Measurements from ENCODE around the gene DDX41. TPM values are rescaled to one million over a fixed set of nuclear protein-coding genes. Genes with fewer than 3 reads are reported as not detected.
A peak's percentile ranks its signal among the peaks of the same experiment; 100 is the strongest.

Gene DDX41
- total RNA-seq, 5 donors from 2014 or later (not counting 1 experiment from before 2014, with no cell fraction given): 64.8 to 118 (median 106) TPM

- Mint-ChIP-seq H3K9me3 (no peaks in the 10 kb centered on the region), H3K4me3 (no peak overlapping the region), H3K36me3 (peaks cover 40% of the 10 kb centered on the region), H3K27ac (peak overlapping the region in 1 of 2 donors; percentile 73), H3K27me3 (no peaks in the 10 kb centered on the region), H3K4me1 (no peaks in the 10 kb centered on the region)
- no peaks in the 10 kb centered on the region for H3K27me3 ChIP-seq (replicated peaks in 1 of 2; ENCODE audit: control insufficient read depth in 2 of 2, extremely low read depth in 1 of 2, insufficient read depth in 2 of 2, low read length in 1 of 2)
- ATAC-seq (replicated peaks in 1 of 4) (no peak), DNase-seq (no peak)
- H3K4me1 ChIP-seq (ENCODE audit: control insufficient read depth in 1 of 2, extremely low read depth in 1 of 2, insufficient read depth in 2 of 2, low read length in 2 of 2): no peaks in the 10 kb centered on the region
- H3K36me3 ChIP-seq (ENCODE audit: control insufficient read depth in 2 of 2, extremely low read depth in 1 of 2, insufficient read depth in 1 of 2, low read length in 1 of 2): peaks cover 21 to 76% of the 10 kb centered on the region in 2 donors
- WGBS (ENCODE audit: insufficient coverage): 83% methylated on average over 2 of the region's 3 CpGs
- H3K9me3 ChIP-seq: no peaks in the 10 kb centered on the region
- H3K27ac ChIP-seq (ENCODE audit: low read length): no peak overlapping the region
- H3K4me3 ChIP-seq (ENCODE audit: control insufficient read depth in 1 of 2, extremely low read depth in 1 of 2, low read length in 1 of 2): no peak overlapping the region
- POLR2A ChIA-PET: interaction anchor here in 1 of 2 donors (0.7 kb wide), 1 partner anchor 92 kb away, joined by 5 read pairs; no protein-coding TSS in a partner anchor
- CTCF ChIA-PET: no interaction called here
These were observed 13.9 kb upstream of the DDX41 start for GRCh38 chr5:177530638-177531037.

- H3K36me3 ChIP-seq (ENCODE audit: control insufficient read depth in 2 of 2, extremely low read depth in 1 of 2, insufficient read depth in 1 of 2, low read length in 1 of 2): peaks cover 22 to 80% of the 10 kb centered on the region in 2 donors
- no peak overlapping the region for H3K27ac ChIP-seq (ENCODE audit: low read length)
- ChIA-PET CTCF (interaction anchor here in 1 of 2 donors (0.6 kb wide), 1 partner anchor 933 kb away, joined by 3 read pairs; no protein-coding TSS in a partner anchor), POLR2A (interaction anchor here in 1 of 2 donors (1.1 kb wide), 1 partner anchor 16 kb away, joined by 8 read pairs; no protein-coding TSS in a partner anchor)
- DNase-seq: no peak
- Mint-ChIP-seq H3K9me3 (no peaks in the 10 kb centered on the region), H3K27me3 (no peaks in the 10 kb centered on the region), H3K4me1 (no peaks in the 10 kb centered on the region), H3K27ac (peak overlapping the region; percentile 1 to 33), H3K4me3 (no peak overlapping the region), H3K36me3 (peaks cover 38% of the 10 kb centered on the region)
- no peak overlapping the region for H3K4me3 ChIP-seq (ENCODE audit: control insufficient read depth in 1 of 2, extremely low read depth in 1 of 2, low read length in 1 of 2)
- H3K9me3 ChIP-seq: no peaks in the 10 kb centered on the region
- no peaks in the 10 kb centered on the region for H3K4me1 ChIP-seq (ENCODE audit: control insufficient read depth in 1 of 2, extremely low read depth in 1 of 2, insufficient read depth in 2 of 2, low read length in 2 of 2)
- ATAC-seq (replicated peaks in 1 of 4): no peak
- 93% methylated on average over 10 of the region's 12 CpGs for WGBS (ENCODE audit: insufficient coverage)
- no peaks in the 10 kb centered on the region for H3K27me3 ChIP-seq (replicated peaks in 1 of 2; ENCODE audit: control insufficient read depth in 2 of 2, extremely low read depth in 1 of 2, insufficient read depth in 2 of 2, low read length in 1 of 2)
These were observed 12.8 kb upstream of the DDX41 start for GRCh38 chr5:177529247-177530203.

GRCh38 chr5:177528631-177529030 lies 11.9 kb upstream of the DDX41 start:
- DNase-seq: no peak
- H3K4me3 Mint-ChIP-seq: no peak overlapping the region
- H3K9me3 Mint-ChIP-seq: no peaks in the 10 kb centered on the region
- H3K27me3 Mint-ChIP-seq: no peaks in the 10 kb centered on the region
- Histone ChIP-seq H3K9me3 (no peaks in the 10 kb centered on the region), H3K4me3 (ENCODE audit: control insufficient read depth in 1 of 2, extremely low read depth in 1 of 2, low read length in 1 of 2) (no peak overlapping the region), H3K4me1 (ENCODE audit: control insufficient read depth in 1 of 2, extremely low read depth in 1 of 2, insufficient read depth in 2 of 2, low read length in 2 of 2) (no peaks in the 10 kb centered on the region), H3K27ac (ENCODE audit: low read length) (no peak overlapping the region), H3K27me3 (replicated peaks in 1 of 2; ENCODE audit: control insufficient read depth in 2 of 2, extremely low read depth in 1 of 2, insufficient read depth in 2 of 2, low read length in 1 of 2) (no peaks in the 10 kb centered on the region), H3K36me3 (ENCODE audit: control insufficient read depth in 2 of 2, extremely low read depth in 1 of 2, insufficient read depth in 1 of 2, low read length in 1 of 2) (peaks cover 29 to 87% of the 10 kb centered on the region in 2 donors)
- ATAC-seq (replicated peaks in 1 of 4): no peak
- ChIA-PET POLR2A (interaction anchor here in 1 of 2 donors (1.1 kb wide), 1 partner anchor 17 kb away, joined by 8 read pairs; no protein-coding TSS in a partner anchor), CTCF (no interaction called here)
- WGBS (ENCODE audit: insufficient coverage): 96% methylated on average over 8 of the region's 10 CpGs
- no peak overlapping the region for H3K27ac Mint-ChIP-seq
- no peaks in the 10 kb centered on the region for H3K4me1 Mint-ChIP-seq
- H3K36me3 Mint-ChIP-seq: peaks cover 34% of the 10 kb centered on the region

- Mint-ChIP-seq H3K4me3 (no peak overlapping the region), H3K4me1 (no peaks in the 10 kb centered on the region), H3K9me3 (no peaks in the 10 kb centered on the region), H3K27me3 (no peaks in the 10 kb centered on the region), H3K36me3 (peaks cover 28% of the 10 kb centered on the region), H3K27ac (no peak overlapping the region)
- Histone ChIP-seq H3K4me1 (ENCODE audit: control insufficient read depth in 1 of 2, extremely low read depth in 1 of 2, insufficient read depth in 2 of 2, low read length in 2 of 2) (no peaks in the 10 kb centered on the region), H3K4me3 (ENCODE audit: control insufficient read depth in 1 of 2, extremely low read depth in 1 of 2, low read length in 1 of 2) (no peak overlapping the region), H3K27me3 (replicated peaks in 1 of 2; ENCODE audit: control insufficient read depth in 2 of 2, extremely low read depth in 1 of 2, insufficient read depth in 2 of 2, low read length in 1 of 2) (no peaks in the 10 kb centered on the region), H3K9me3 (no peaks in the 10 kb centered on the region), H3K27ac (ENCODE audit: low read length) (no peak overlapping the region), H3K36me3 (ENCODE audit: control insufficient read depth in 2 of 2, extremely low read depth in 1 of 2, insufficient read depth in 1 of 2, low read length in 1 of 2) (peaks cover 25 to 84% of the 10 kb centered on the region in 2 donors)
- ChIA-PET CTCF (no interaction called here), POLR2A (no interaction called here)
- ATAC-seq (replicated peaks in 1 of 4) (no peak), DNase-seq (no peak)
- 95% methylated on average over 7 of the region's 8 CpGs for WGBS (ENCODE audit: insufficient coverage)
These were observed 10.8 kb upstream of the DDX41 start for GRCh38 chr5:177527595-177527994.

- no peaks in the 10 kb centered on the region for H3K4me1 ChIP-seq (ENCODE audit: control insufficient read depth in 1 of 2, extremely low read depth in 1 of 2, insufficient read depth in 2 of 2, low read length in 2 of 2)
- no peak for ATAC-seq (replicated peaks in 1 of 4)
- Mint-ChIP-seq H3K4me3 (no peak overlapping the region), H3K9me3 (no peaks in the 10 kb centered on the region), H3K36me3 (peaks cover 22% of the 10 kb centered on the region), H3K4me1 (peaks cover 0 to 2% (median 1%) of the 10 kb centered on the region in 3 donors), H3K27ac (no peak overlapping the region), H3K27me3 (no peaks in the 10 kb centered on the region)
- peaks cover 17 to 80% of the 10 kb centered on the region in 2 donors for H3K36me3 ChIP-seq (ENCODE audit: control insufficient read depth in 2 of 2, extremely low read depth in 1 of 2, insufficient read depth in 1 of 2, low read length in 1 of 2)
- no peaks in the 10 kb centered on the region for H3K9me3 ChIP-seq
- 97% methylated on average over 6 of the region's 6 CpGs for WGBS (ENCODE audit: insufficient coverage)
- H3K27me3 ChIP-seq (replicated peaks in 1 of 2; ENCODE audit: control insufficient read depth in 2 of 2, extremely low read depth in 1 of 2, insufficient read depth in 2 of 2, low read length in 1 of 2): no peaks in the 10 kb centered on the region
- no peak overlapping the region for H3K27ac ChIP-seq (ENCODE audit: low read length)
- ChIA-PET CTCF (interaction anchor here in 1 of 2 donors (0.6 kb wide), 1 partner anchor 156 kb away, joined by 4 read pairs; no protein-coding TSS in a partner anchor), POLR2A (interaction anchor here in 1 of 2 donors (0.6 kb wide), 1 partner anchor 701 kb away, joined by 3 read pairs; no protein-coding TSS in a partner anchor)
- DNase-seq: no peak
- no peak overlapping the region for H3K4me3 ChIP-seq (ENCODE audit: control insufficient read depth in 1 of 2, extremely low read depth in 1 of 2, low read length in 1 of 2)
These were observed 10.0 kb upstream of the DDX41 start for GRCh38 chr5:177526791-177527190.

GRCh38 chr5:177526191-177526590 lies 9.4 kb upstream of the DDX41 start:
- H3K9me3 ChIP-seq: no peaks in the 10 kb centered on the region
- WGBS (ENCODE audit: insufficient coverage): 100% methylated on average over 2 of the region's 4 CpGs
- DNase-seq (no peak), ATAC-seq (replicated peaks in 1 of 4) (no peak)
- CTCF ChIA-PET: no interaction called here
- no peak overlapping the region for H3K4me3 Mint-ChIP-seq
- no peaks in the 10 kb centered on the region for H3K27me3 Mint-ChIP-seq
- peaks cover 0 to 6% of the 10 kb centered on the region in 2 experiments for H3K4me1 ChIP-seq (ENCODE audit: control insufficient read depth in 1 of 2, extremely low read depth in 1 of 2, insufficient read depth in 2 of 2, low read length in 2 of 2)
- no peaks in the 10 kb centered on the region for H3K9me3 Mint-ChIP-seq
- H3K4me1 Mint-ChIP-seq: peaks cover 5 to 8% (median 7%) of the 10 kb centered on the region in 3 donors
- no peaks in the 10 kb centered on the region for H3K27me3 ChIP-seq (replicated peaks in 1 of 2; ENCODE audit: control insufficient read depth in 2 of 2, extremely low read depth in 1 of 2, insufficient read depth in 2 of 2, low read length in 1 of 2)
- H3K27ac ChIP-seq (ENCODE audit: low read length): no peak overlapping the region
- peaks cover 22% of the 10 kb centered on the region for H3K36me3 Mint-ChIP-seq
- H3K36me3 ChIP-seq (ENCODE audit: control insufficient read depth in 2 of 2, extremely low read depth in 1 of 2, insufficient read depth in 1 of 2, low read length in 1 of 2): peaks cover 15 to 80% of the 10 kb centered on the region in 2 donors
- POLR2A ChIA-PET: no interaction called here
- H3K4me3 ChIP-seq (ENCODE audit: control insufficient read depth in 1 of 2, extremely low read depth in 1 of 2, low read length in 1 of 2): no peak overlapping the region
- no peak overlapping the region for H3K27ac Mint-ChIP-seq

Measured in T-cell (primary cell).